ENCODE measurements around the gene RCBTB1. TPM values are rescaled to one million over a fixed set of nuclear protein-coding genes. Genes with fewer than 3 reads are reported as not detected.
"Not testable (repeated sequence)": the region's sequence is repeated elsewhere in the genome, so short reads cannot be mapped to it uniquely, and the experiment has no call there.

Gene RCBTB1
- total RNA-seq, 3 donors from 2014 or later (not counting 1 experiment from before 2014, with no cell fraction given) = 19.7 to 28.5 (median 28.4) TPM

DNA sequence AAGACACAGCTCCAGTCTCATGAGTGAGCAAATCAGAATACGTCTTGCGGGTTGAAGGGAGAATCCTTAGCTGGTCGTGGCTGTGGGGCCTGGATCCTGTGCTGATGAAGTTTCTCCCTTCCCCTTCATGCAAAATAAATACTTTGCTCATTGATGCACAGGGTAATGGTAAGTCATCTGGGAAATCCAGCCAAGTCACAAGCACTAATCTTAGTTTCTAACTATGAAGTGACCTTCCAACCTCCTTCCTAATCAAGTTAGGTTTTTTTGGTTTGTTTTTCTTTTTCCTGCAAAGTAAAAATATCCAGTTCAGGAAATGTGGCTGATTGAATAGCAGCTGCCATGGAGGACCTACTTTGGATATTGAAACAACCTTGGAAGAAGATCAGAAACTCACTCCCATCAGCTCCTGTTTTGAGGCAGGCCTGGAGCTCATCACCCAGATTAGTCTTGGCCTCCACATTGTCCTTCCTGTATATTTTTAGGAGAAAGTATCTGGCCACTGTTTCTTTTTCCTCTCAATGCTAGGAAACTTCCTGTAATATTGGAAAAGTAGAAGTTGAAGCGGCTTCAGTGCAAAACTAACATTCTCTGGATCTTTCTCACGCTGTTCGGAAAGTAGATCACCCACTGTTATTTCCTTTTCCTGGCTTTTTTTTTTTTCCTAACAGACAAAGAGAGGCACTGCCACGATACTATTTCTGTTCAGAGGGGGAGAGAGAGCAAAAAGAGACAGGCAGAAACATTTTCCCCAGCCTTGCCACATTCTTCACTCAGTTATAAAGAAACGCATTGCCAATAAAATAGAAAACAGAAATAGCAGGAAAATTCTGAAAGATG is 30.7 kb upstream of the RCBTB1 start:
- H3K36me3 ChIP-seq (ENCODE audit: control insufficient read depth, insufficient read depth, low read length) = no peaks in the 10 kb centered on the region
- ATAC-seq (no peak), DNase-seq (no peak)
- peaks cover 0 to 5% of the 10 kb centered on the region in 2 donors for H3K4me1 Mint-ChIP-seq
- H3K9me3 ChIP-seq (ENCODE audit: control insufficient read depth, insufficient read depth, low read length) = no peaks in the 10 kb centered on the region
- no peaks in the 10 kb centered on the region for H3K27me3 Mint-ChIP-seq (ENCODE audit: low read depth in 2 of 2)
- H3K4me3 Mint-ChIP-seq = no peak overlapping the region
- H3K27ac ChIP-seq (ENCODE audit: low read length) = no peak overlapping the region
- H3K27me3 ChIP-seq (ENCODE audit: control insufficient read depth, insufficient read depth, low read length) = no peaks in the 10 kb centered on the region
- H3K36me3 Mint-ChIP-seq = no peaks in the 10 kb centered on the region
- intact Hi-C loops (cut with micrococcal nuclease) = no loop called here
- H3K9me3 Mint-ChIP-seq = no peaks in the 10 kb centered on the region
- TF ChIP-seq, protein P1, sequence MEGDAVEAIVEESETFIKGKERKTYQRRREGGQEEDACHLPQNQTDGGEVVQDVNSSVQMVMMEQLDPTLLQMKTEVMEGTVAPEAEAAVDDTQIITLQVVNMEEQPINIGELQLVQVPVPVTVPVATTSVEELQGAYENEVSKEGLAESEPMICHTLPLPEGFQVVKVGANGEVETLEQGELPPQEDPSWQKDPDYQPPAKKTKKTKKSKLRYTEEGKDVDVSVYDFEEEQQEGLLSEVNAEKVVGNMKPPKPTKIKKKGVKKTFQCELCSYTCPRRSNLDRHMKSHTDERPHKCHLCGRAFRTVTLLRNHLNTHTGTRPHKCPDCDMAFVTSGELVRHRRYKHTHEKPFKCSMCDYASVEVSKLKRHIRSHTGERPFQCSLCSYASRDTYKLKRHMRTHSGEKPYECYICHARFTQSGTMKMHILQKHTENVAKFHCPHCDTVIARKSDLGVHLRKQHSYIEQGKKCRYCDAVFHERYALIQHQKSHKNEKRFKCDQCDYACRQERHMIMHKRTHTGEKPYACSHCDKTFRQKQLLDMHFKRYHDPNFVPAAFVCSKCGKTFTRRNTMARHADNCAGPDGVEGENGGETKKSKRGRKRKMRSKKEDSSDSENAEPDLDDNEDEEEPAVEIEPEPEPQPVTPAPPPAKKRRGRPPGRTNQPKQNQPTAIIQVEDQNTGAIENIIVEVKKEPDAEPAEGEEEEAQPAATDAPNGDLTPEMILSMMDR (IDR thresholded peaks at IDR 0.05) = no peak
- H3K4me3 ChIP-seq (ENCODE audit: low read length) = no peak overlapping the region
- no peaks in the 10 kb centered on the region for H3K4me1 ChIP-seq (ENCODE audit: control insufficient read depth, insufficient read depth, low read length)
- 79% methylated on average over 6 of the region's 8 CpGs for WGBS (ENCODE audit: insufficient coverage)
- H3K27ac Mint-ChIP-seq = no peak overlapping the region

DNA sequence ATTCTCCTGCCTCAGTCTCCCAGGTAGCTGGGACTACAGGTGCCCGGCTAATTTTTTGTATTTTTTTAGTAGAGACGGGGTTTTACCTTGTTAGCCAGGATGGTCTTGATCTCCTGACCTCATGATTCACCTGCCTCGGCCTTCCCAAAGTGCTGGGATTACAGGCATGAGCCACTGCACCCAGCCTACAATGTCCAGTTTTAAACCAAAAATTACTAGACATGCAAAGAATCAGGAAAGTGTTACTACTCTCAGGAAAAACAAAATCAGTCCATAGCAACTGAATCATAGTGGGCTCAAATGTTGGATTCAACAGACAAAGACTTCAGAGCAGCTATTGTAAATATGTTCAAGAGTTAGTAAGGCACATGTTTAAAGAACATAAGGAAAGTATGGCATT is 26.7 kb upstream of the RCBTB1 start:
- H3K27ac ChIP-seq (ENCODE audit: low read length); intact Hi-C loops (cut with micrococcal nuclease); H3K9me3 Mint-ChIP-seq; H3K4me1 Mint-ChIP-seq; ATAC-seq; H3K27me3 ChIP-seq (ENCODE audit: control insufficient read depth, insufficient read depth, low read length); H3K27me3 Mint-ChIP-seq (ENCODE audit: low read depth in 2 of 2); H3K4me3 Mint-ChIP-seq; H3K4me1 ChIP-seq (ENCODE audit: control insufficient read depth, insufficient read depth, low read length); H3K27ac Mint-ChIP-seq; H3K36me3 Mint-ChIP-seq; DNase-seq; H3K4me3 ChIP-seq (ENCODE audit: low read length); H3K9me3 ChIP-seq (ENCODE audit: control insufficient read depth, insufficient read depth, low read length); H3K36me3 ChIP-seq (ENCODE audit: control insufficient read depth, insufficient read depth, low read length): not testable (repeated sequence)
- WGBS (ENCODE audit: insufficient coverage) = 98% methylated on average over 3 of the region's 3 CpGs

DNA sequence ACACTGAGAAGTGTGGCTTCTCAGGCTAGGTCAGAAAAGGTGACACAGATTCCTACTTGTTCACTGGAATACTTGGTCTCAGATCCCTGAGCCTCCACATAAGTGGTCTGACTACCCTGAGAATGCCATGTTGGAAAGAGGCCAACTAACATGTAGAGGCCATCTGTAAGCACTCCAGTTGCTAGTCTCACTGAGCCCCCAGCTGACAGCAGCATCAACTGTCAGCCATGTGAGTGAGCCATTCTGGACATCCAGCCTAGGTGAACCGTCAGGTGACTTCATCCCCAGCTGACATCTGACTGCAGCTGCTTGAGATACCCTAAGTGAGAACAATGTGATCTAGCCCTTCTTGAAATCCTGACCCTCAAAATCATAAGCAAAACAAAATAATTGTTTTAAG is 24.8 kb upstream of the RCBTB1 start:
- Mint-ChIP-seq H3K9me3 (no peaks in the 10 kb centered on the region), H3K4me1 (peaks cover 6 to 7% of the 10 kb centered on the region in 2 donors), H3K36me3 (no peaks in the 10 kb centered on the region), H3K4me3 (no peak overlapping the region), H3K27me3 (ENCODE audit: low read depth in 2 of 2) (no peaks in the 10 kb centered on the region), H3K27ac (no peak overlapping the region)
- intact Hi-C loops (cut with micrococcal nuclease) = no loop called here
- DNase-seq (no peak), ATAC-seq (no peak)
- H3K4me3 ChIP-seq (ENCODE audit: low read length) = no peak overlapping the region
- no peaks in the 10 kb centered on the region for H3K36me3 ChIP-seq (ENCODE audit: control insufficient read depth, insufficient read depth, low read length)
- TF ChIP-seq, protein P1 (IDR thresholded peaks at IDR 0.05) = no peak
- WGBS (ENCODE audit: insufficient coverage) = 83% methylated on average over 1 of the region's 1 CpG
- no peak overlapping the region for H3K27ac ChIP-seq (ENCODE audit: low read length)
- H3K4me1 ChIP-seq (ENCODE audit: control insufficient read depth, insufficient read depth, low read length) = peaks cover 6% of the 10 kb centered on the region
- H3K9me3 ChIP-seq (ENCODE audit: control insufficient read depth, insufficient read depth, low read length) = no peaks in the 10 kb centered on the region
- no peaks in the 10 kb centered on the region for H3K27me3 ChIP-seq (ENCODE audit: control insufficient read depth, insufficient read depth, low read length)

DNA sequence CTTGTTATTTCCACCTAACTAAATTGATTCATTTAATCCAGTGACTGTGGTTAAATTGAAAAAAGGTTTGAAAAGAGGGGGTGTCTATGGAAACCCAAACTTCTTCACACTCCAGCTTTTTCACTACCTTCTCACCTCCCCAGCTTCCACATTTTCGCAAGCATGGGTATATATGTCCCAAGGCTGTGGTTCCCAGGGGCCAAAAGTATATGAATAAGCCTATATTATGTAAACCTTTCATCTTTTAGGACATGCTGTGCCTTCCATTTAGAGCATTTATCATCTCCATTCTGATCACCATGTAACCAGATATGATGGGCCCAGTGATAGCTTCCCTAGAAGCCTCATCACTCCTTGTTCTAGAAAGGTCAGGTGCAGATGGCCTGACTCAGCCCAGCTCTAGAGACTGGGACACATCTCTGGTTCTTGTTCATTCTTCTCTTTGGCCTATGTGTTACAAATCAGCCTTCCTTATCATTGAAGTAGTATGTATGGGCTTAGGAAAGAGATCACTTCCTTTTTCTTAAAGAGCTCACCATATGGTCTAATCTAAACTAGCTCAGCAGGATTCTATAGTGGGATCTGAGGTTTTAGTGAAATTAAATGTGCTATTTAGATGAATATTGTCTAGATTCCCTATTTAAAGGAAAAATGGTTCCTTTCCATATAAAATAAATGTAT is 23.4 kb upstream of the RCBTB1 start:
- Mint-ChIP-seq H3K4me1 (peaks cover 6 to 7% of the 10 kb centered on the region in 2 donors), H3K27ac (no peak overlapping the region), H3K9me3 (no peaks in the 10 kb centered on the region), H3K4me3 (no peak overlapping the region), H3K27me3 (ENCODE audit: low read depth in 2 of 2) (no peaks in the 10 kb centered on the region), H3K36me3 (no peaks in the 10 kb centered on the region)
- H3K27me3 ChIP-seq (ENCODE audit: control insufficient read depth, insufficient read depth, low read length) = no peaks in the 10 kb centered on the region
- no peaks in the 10 kb centered on the region for H3K9me3 ChIP-seq (ENCODE audit: control insufficient read depth, insufficient read depth, low read length)
- DNase-seq (no peak), ATAC-seq (no peak)
- no peak overlapping the region for H3K4me3 ChIP-seq (ENCODE audit: low read length)
- no peak overlapping the region for H3K27ac ChIP-seq (ENCODE audit: low read length)
- intact Hi-C loops (cut with micrococcal nuclease) = no loop called here
- no peaks in the 10 kb centered on the region for H3K36me3 ChIP-seq (ENCODE audit: control insufficient read depth, insufficient read depth, low read length)
- 80% methylated on average over 1 of the region's 1 CpG for WGBS (ENCODE audit: insufficient coverage)
- TF ChIP-seq, protein P1 (IDR thresholded peaks at IDR 0.05) = no peak
- H3K4me1 ChIP-seq (ENCODE audit: control insufficient read depth, insufficient read depth, low read length) = peaks cover 6% of the 10 kb centered on the region

All from natural killer cell (primary cell).